GM21515 (cell line): Measurements from ENCODE around the gene FANCI.
A peak's percentile ranks its signal among the peaks of the same experiment; 100 is the strongest.

ENCODE experiments used
- ATAC-seq: cut with Tn5 transposase; IDR thresholded peaks from one replicate; pipeline ENCODE4 v1.9.1; 2021; ENCODE audit not compliant: unreplicated experiment

FANCI gene

DNA sequence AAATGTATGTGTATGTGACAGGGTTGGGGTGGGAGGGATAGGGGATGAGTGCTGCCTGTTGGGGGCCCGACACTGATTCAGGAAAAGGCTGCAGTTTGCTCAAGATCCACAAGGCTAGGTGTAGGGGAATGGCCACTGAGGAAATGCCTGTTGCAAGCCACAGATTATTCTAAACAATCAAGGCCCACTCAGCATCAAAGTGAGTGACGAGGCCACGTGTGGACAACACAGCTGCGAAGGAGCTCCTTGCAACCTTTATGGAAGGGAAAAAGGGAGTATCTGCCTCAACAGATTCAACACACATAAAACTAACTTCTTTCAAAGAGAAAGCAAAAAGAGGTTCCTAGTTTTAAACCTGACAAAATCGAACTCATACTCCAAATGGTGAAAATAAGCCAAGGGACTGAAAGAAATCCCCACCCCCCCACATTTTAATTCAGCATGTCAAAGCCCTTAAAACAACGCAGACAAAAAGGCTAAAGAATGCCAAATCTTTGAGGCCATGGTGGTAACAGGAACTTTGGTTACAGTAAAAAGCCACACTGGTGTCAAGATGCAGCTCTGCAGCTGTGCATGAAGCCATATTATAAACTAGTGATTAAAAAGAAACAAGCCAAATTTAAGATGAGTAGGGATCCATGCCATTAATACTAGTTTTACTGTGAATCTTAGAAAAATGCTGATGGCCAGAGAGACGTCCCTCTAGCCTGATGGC, 87.3 kb downstream of the FANCI start:
- no peak for ATAC-seq

DNA sequence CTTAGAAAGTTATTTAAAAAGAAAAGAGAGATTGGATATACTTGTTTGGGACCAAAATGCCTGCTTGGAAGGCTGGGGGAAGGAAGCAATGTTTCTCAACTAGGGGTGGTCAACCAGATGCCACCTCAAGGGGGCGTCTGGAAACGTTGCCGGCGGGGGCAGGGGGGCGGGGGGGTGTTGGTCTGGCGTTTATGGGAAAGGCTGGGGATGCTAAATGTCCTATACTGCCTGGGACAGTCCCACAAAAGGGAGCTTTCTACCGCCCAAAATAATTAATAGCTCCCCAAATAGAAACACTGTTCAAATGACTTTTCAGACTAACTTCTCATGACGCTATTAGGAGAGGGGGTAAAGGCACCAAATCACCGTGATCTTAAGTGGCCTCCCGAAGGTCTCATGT, 88.7 kb downstream of the FANCI start:
- no peak for ATAC-seq

DNA sequence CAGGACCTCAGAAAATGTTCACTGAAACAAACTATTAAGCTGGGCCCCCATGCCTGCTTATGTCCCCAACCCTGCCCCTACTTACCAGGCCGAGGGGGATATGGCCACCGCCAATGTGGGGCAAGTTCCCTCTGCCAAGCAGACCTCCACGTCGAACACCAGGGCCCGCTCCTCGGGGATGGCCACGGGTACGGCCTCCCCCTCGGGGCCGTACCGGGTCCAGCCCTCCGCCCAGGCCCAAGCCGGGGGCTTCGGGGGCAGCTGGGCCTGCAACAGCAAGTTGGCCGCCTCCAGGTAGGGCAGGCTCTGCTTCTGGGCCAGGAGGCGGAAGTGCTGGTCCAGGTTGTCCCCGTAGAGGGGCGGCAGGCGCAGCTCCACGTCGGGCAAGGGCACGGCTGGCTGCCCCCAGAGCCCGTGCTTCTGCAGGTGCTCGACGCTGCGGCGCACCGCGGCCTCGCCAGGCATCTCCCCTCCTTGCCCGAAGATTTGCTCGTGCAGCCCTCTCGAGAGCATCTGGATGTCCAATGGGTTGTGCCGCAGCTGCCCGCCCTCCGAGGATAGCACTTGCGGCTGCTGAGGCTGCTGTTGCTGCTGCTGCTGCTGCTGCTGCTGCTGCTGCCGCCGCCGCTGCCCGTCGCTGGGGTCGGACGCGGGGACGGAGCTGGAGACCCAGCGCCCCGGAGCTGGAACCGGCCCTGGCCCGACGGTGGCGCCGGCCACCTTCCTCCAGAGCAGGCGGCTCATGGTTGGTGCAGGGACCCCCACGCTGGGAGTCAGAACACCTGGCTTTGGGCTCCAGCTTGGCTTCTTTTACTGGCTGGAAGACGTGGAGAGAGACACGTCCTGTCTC, 89.5 kb downstream of the FANCI start:
- ATAC-seq, result no peak

DNA sequence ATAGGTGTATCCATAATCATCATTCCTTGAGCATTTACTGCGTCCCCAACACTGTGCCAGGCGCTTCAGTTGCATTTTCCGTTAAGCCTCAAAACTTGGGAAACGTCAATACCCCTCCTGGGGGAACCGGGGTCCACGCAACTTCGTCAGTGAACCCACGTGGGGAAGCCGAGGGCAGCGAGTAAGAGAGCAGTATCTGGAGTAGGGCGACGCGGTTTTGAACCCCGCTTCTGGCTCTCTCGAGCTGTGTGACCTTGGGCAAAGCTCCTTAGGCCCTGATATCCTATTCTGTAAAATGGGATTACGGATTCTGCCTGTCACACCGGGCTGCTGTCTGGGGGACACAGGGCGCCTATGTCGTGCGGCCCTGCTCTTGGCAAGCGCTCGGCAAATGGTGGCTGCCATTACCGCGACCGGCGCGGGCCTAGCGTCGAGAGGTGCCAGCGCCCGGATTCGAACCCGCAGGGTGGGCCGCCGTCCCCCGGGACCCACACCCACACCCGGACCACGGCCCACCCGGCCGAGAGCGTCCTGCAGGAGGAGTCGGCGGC, 90.3 kb downstream of the FANCI start:
- peak; percentile 4 for ATAC-seq

DNA sequence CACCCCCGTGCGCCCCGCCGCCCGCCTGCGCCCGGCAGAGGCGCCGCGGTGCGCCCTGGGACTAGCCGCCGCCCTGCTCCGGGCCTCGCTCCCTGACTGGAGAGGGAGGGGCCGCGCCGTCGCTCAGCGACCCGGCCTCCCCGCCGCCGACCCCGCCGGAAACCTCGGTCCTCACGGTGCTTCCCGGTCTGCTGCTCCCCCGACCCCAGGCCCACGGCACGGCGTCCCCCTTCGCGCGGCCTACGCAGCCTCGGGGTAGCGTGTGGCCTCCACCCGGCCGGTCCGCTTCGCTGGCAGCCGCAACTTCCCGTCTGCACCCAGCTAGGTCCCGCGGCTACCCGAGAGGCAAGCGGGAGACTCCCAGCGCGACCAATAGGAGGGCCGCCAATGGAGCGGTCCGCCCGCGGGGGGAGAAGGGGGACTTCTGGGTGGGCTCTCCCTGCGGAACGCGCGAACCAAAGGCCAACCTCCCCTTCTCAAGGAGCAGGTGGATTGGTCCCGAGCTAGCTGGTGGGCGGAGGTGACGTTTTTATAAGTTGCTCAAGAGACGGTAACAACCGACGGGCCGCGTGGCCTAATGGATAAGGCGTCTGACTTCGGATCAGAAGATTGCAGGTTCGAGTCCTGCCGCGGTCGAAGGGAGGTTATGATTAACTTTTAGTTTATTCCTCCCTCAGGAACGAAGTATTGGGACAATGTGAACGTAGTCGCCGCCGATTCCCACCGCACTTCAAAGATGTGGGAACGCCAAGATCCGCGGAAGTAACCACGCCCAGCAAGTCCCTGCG, 90.9 kb downstream of the FANCI start, which contains the start of gene POLG:
POLG (minus strand) TSS at position 315 of the 788 bp plus-strand sequence. CDS start 1,070 bp downstream, outside the sequence.
- ATAC-seq, result peak; percentile 92

DNA sequence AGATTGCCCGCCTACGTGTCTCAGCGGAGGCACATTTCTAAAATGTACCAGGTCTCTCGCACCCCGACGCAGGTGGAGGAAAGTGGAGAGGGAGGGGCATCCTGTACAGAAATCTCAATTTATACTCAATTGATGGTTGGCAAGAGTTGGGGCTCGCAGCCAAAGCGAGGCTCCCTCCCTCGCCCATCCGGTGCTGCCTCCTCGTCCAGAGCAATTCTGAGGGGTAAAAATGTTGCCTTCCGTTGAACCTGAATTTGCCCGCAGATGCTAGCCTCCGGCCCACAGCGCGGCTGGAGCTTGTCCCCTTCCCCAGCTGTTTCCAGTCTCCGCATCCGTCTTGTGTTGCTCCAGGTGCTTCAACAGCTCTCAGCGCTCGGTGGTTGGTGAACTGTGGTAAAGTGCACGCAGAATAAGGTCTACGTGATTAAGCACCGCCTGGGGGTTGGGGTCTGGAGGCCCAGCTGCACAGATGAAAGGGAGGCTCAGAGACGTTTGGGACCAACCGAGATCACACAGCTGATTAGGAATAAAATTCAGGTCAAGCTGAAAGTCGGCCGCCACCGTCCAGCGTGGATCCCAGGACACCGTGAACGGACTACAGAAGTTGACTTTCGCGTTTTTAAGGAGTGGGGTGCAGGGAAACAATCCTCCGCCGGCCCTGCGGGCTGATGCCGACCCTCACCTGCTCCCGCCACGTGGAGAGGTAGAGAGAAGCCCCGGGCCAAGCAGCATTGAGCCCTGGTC, 91.7 kb downstream of the FANCI start:
- ATAC-seq, result no peak

DNA sequence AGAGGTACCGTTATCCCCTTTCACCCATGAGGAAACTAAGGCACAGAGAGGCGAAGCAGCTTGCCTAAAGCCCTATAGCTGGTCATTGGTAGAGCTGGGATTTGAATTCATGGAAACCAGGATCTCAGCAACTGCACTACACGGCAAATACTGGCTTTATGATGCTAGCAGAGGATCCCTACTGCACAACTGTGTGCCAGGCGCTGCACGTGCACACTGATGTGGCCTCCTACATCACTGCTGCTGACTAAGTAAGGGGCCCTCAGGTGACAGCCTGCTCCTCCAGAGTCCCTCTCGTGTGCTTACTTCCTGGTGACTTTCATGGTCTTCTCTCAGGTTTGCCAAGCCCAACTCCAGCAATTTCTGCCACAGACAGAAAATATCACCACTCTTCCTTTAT, 94.3 kb downstream of the FANCI start:
- no peak for ATAC-seq

DNA sequence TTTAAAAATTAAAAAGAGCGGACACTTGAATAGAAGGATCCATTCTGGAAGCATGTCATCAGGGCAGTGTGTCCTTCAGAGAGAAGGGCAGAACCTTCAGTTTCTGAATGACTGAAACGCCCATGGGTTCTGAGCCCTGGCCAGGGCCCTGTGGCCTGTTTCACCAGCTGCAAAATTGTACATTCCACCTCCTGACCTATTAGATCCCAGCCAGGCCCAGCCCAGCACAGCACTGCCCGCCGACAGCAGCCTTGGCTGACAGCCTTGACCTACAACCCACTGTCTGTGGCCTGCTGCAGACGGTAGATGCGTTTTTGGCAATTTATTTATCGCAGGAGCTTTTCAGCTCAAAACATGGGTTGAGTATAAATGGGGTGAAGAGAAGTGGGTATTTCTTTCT, 96.8 kb downstream of the FANCI start:
- no peak for ATAC-seq

DNA sequence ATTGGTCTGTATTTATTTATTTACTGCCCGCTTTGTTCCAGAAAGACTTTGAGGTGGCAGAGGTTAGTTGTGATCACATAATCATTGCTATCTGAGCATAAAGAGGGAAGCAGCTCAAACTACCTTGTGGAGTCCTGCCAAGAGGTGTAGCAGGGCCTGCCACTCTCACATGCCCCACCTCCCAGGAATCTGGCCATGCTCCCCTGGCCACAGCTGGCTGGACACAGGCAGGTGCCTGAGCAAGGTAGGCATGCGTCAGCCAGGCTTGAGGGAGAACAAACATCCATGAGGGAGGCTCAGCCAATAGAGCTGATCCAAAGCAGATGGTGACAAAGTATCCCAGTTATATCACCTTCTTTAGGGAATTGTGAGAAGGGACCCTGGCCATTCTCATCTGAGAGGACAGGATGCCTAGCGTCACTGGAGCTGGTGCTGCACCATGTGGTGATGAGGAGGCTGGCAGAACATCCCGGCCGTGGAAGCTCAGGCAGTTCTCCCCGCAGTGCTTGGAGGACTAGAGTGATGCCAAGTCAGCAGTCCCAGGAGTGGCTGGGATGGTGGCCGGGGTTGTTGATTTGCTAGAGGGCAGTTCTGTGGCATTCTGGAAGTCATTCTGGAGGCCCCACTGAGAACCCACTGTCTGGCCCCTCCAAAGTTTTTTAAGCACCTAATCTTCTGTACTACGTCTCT, 97.7 kb downstream of the FANCI start:
- ATAC-seq, result no peak

DNA sequence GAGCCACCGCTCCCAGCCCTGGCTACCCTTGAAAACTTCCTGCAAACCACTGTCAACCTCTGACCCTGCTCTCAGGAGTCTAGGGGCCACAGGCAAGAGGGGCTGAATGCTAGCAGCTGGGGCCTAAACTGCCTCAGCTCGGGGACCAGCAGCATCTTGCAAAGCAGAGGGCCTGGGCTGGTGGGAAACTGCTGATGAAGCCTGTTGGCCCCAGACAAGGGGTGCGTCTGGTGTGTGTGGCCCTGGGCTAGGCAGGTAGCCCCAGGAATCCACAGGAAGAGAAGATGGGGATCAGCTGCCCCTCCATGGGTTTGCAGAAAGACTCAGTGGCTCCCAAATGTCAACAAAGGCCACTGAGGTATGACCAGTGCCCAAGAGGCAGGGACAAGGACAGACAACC, 99.1 kb downstream of the FANCI start:
- ATAC-seq, result no peak

DNA sequence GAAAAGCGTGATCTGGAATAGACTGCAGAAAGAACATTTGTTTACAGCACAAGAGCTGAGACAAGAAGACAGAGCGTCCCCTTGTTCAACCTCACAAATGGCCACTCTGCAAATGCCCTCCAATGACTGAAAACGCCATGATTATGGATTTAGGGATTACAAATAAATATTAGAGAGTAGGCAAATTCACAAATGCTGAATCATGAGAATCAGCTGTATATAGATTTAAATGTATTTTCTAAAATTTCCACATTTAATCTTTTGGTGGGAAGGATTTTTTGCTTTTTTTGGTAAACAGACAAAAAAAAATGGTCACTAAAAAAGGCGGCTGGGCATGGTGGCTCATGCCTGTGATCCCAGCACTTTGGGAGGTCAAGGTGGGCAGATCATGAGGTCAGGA, 101.5 kb downstream of the FANCI start:
- no peak for ATAC-seq

DNA sequence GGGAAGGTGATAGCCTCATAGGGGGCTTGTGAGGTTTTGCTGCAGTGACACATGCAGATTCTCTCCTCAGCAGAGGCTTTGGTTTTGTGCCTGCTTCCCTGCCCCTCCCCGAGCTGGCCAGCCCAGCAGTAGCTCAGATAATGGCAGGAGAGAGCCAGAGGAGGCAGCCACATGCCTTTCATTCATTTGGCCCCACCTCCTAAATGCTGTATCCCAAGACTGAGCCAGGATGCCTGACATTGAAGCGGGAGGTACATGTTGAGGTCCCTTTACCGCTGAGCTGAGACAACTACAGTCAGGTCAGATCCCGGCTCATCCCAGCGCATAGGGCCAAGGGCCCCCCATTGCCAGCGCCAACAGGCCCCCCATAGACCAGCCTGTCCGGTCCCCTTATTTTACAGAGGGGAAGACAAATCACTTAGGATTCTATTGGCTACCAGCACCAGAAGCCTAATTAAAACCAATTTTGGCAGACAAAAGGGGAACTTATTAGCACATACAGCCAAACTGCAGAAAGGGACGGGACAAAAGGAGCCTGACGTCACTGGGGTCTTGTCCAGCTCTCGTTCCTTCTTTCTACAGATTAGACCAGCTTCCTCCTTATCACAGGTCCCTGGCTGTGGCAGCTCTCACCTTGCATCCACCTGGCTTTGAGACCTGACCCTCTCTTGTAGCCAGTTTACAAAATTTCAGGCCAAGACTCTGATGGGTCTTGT, 102.9 kb downstream of the FANCI start:
- ATAC-seq, result no peak

DNA sequence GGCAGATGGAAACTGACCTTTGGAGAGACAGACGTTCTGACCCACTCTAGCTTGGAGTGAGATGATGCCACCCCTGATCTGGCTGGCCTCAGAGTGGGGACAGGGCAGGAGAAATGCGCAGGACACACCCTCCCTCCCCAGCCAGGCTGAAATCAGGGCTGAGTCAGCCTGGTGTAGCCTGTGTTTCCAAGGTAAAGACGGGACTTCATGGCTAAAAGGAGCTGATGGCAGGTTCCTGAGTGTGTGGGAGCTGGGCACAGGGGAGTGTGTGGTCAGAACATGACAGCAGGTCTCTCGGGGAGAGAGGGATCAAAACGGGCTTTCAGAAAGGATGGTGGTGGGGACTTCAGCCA, 105.4 kb downstream of the FANCI start:
- ATAC-seq, result no peak

DNA sequence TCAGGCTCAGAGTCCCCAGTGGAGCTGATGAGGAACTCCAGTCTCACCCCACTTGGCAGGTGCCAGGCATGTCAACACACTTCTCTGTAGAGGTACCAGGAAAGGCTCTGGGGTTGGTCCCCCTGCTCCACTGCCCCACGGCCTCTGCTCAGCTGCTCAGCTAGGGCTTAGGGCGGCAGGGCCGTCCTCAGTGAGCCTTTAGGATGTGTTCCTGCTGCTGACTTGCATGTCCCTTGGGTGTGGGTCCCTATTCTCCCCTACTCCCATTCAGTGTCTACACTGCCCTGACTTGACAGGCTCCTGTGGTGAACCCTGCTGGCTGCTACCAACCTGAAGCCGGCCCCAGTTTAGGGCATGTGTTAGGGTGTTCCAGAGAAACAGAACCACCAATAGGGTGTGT, 108.7 kb downstream of the FANCI start:
- no peak for ATAC-seq

DNA sequence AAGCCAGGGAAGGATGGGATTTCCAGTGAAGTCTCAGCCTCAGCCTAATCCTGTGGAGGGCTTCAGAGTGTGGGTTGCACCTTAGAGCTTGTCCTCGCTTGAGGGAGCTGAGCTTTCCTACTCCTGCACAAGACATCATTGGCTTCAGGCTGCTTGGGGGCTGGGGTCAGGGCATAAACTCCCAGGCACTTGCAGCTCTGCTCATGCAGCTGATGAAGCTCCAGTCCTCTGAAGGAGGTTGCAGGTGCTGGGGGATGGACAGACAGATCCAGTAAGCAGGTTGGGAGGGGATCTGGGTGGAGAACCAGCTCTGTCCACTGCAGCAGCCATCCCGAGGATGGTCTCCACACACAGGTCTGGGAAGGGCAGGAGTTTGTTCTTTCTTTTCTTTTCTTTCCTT, 110.2 kb downstream of the FANCI start:
- no peak for ATAC-seq

DNA sequence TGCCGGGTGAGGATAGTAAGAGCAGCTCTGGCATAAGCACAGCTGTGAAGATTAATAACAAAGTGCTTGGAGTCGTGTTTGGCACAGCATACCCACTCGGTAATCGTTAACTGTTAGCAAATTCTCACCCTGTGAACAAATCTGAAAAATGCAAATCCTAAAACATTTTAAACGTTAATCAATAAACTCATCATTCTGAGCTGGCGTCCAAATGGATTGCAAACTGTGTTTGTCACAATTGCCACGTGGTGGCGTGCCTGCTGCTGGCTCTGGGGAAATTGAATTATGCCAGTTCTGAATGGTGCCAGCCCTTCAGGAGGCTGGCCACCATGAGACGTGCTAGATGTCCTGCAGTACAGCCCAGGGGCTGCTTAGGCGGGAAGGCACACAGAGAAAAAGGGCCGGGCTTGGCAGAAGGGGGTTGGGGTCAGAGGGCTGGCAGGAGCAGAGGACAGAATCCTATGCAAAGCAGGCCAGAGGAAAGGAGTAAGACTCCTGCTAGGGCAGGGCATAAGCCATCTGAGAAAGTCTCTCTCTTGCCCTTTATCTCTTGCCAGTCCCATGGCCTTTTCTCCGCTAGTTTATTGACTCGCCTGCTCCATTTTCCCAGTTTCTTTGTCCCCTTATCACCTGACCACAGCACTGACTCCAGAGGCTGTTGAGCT, 113.0 kb downstream of the FANCI start:
- no peak for ATAC-seq

DNA sequence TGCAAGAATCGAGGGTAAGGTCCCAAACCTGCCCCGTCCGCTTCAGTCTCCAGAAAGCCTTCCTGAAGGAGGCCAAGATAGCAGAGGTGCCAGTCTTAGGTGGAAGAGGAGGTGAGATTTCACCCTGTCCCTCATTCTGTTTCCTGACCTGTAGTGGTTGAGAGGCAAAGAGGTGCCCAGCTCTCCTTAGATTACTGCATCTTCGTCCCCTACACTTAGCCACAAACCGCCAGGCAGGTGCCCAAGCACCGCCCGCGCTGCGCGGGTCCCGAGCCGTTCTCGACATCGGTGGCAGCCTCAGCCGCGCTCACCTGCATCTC, 114.6 kb downstream of the FANCI start:
- ATAC-seq, result no peak

DNA sequence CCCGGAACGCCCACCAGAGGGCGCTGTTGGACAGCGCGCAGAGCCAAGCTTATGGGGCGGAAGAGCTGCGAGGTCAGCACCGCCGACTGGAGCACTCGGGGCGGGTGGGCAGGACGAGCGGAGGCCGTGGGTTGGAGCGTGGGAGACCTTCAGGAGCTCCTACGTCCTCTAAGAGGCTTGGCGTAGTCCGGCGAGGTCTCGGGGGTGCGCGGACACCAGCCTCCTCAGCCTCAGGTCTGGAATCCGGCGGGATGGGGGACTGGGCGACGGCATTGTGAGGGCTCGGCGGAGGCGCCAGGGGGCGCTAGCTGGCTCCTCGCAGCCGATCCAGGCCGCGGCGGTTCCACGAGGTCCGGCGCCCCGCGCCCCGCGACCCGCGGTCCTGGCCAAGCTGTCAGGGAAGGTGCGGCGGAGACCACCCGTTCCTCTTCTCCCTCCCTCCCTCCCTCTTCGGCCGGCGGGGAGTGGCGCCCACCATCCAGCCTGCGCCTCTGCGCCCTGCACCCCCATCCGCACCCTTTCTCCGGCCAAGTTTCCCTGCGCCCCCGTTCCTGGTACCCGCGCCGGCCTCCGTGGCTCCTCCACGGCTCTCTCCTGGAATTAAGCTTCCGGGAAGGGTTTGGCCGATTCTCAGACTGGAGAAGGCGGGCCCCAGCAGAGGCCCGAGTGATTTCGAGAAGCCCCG, 115.1 kb downstream of the FANCI start:
- ATAC-seq, result peak; percentile 88
